Panc1 (cell line): Measurements from ENCODE around the gene CENPF. TPM values are rescaled to one million over a fixed set of nuclear protein-coding genes. Genes with fewer than 3 reads are reported as not detected.

ENCODE experiments used
- ATAC-seq: fragments of 200-7000 bp; cut with Tn5 transposase; 2 replicates; pipeline ENCODE4 v1.9.1; 2020; ENCODE audit warnings: mild to moderate bottlenecking, moderate library complexity
- BruUV-seq: library from RNA; stranded (reverse); fragments of 400-500 nt; replicated peaks from 2 replicates; lab custom pipeline; 2021; lab: Mats Ljungman, UMichigan
- CTCF ChIA-PET: fragments of 300-600 bp; sonication (Branson Sonifier 250); formaldehyde crosslinking; loops from one replicate; lab custom pipeline; 2022; ENCODE audit warnings: antibody characterized with exemption; lab: Charles Lee
- POLR2A ChIA-PET: fragments of 300-600 bp; sonication (Branson Sonifier 250); formaldehyde crosslinking; loops from one replicate; lab custom pipeline; 2022; ENCODE audit warnings: antibody characterized with exemption; lab: Charles Lee
- DNase-seq: peaks from one replicate; pipeline ENCODE4 v3.0.0-alpha.2; 2010; ENCODE audit warnings: low read depth, low spot score
- H3K27ac ChIP-seq: 2 replicates; pipeline ENCODE4 v1.5.1; 2011; ENCODE audit warnings: mild to moderate bottlenecking, low read length, inconsistent platforms
- H3K27me3 ChIP-seq: fragments of 200-500 bp; sonication (Bioruptor generic); 2 replicates; pipeline ENCODE4 v1.6.0; 2014; ENCODE audit warnings: low read length, inconsistent platforms; ENCODE audit not compliant: control insufficient read depth, insufficient read depth
- H3K36me3 ChIP-seq: fragments of 200-500 bp; sonication (Bioruptor generic); 2 replicates; pipeline ENCODE4 v1.5.1; 2014; ENCODE audit warnings: inconsistent platforms, mild to moderate bottlenecking, low read length, moderate library complexity; ENCODE audit not compliant: control insufficient read depth, insufficient read depth
- H3K4me1 ChIP-seq: 2 replicates; pipeline ENCODE4 v1.5.1; 2011; ENCODE audit warnings: inconsistent platforms, mild to moderate bottlenecking, low read length, moderate library complexity; ENCODE audit not compliant: control insufficient read depth, insufficient read depth
- H3K4me3 ChIP-seq, 2 experiments: 2 replicates each; pipeline ENCODE4 v1.5.1; 2011 to 2012; ENCODE audit warnings: low read depth in 2 of 2, low read length in 2 of 2, mild to moderate bottlenecking in 2 of 2, inconsistent platforms in 1 of 2, moderate library complexity in 1 of 2
- H3K9me3 ChIP-seq: fragments of 200-500 bp; sonication (Bioruptor generic); 2 replicates; pipeline ENCODE4 v1.5.1; 2014; ENCODE audit warnings: low read depth, mild to moderate bottlenecking, inconsistent platforms, low read length, moderate library complexity; ENCODE audit not compliant: control insufficient read depth, insufficient read depth
- POLR2AphosphoS5 ChIP-seq: IDR thresholded peaks from 2 replicates; pipeline ENCODE4 v1.6.1; 2012; ENCODE audit warnings: mild to moderate bottlenecking, low read depth, low read length, moderate library complexity
- REST ChIP-seq, 2 experiments: IDR thresholded peaks; 2 replicates each; pipeline ENCODE4 v1.6.1; 2011 to 2012; ENCODE audit warnings: low read depth in 2 of 2, control low read depth in 1 of 2, low read length in 1 of 2, mild to moderate bottlenecking in 1 of 2, moderate library complexity in 1 of 2; ENCODE audit not compliant: insufficient read depth in 1 of 2
- SIN3A ChIP-seq: IDR thresholded peaks from 2 replicates; pipeline ENCODE4 v1.6.1; 2012; ENCODE audit warnings: low read depth, mild to moderate bottlenecking, low read length, moderate library complexity, borderline replicate concordance; ENCODE audit not compliant: insufficient read depth
- TCF7L2 ChIP-seq: IDR thresholded peaks from 2 replicates; pipeline ENCODE4 v1.6.1; 2011; ENCODE audit warnings: mild to moderate bottlenecking, low read depth, low read length, inconsistent platforms
- in situ Hi-C: cut with HindIII; loops from 2 replicates; pipeline ENCODE4 v1.10.0; 2016; ENCODE audit warnings: low sequenced_read_pairs, low pct_unique_long_range_greater_than_20kb
- intact Hi-C: fragments of 100-400 bp; cut with micrococcal nuclease; formaldehyde crosslinking; loops from one replicate; pipeline ENCODE4 v1.10.0; 2022; ENCODE audit not compliant: unreplicated experiment
- total RNA-seq: library from RNA; stranded (reverse); gene quantifications from one replicate; pipeline ENCODE4 v1.2.1, GENCODE V29; 2021; ENCODE audit not compliant: unreplicated experiment
- TF ChIP-seq, protein P1 (sequence below): fragments of 450-650 bp; IDR thresholded peaks from 2 replicates; pipeline ENCODE4 v1.5.1; 2017; ENCODE audit warnings: mild to moderate bottlenecking

The CENPF gene
- total RNA-seq, 1 experiment from 2014 or later = 156 TPM

- H3K4me1 ChIP-seq = no peaks in the 10 kb centered on the region
- no peak overlapping the region for H3K27ac ChIP-seq
- DNase-seq = no peak
- no peaks in the 10 kb centered on the region; the same call in 1 of the 2 replicates for H3K27me3 ChIP-seq
- ChIA-PET POLR2A (no interaction called here), CTCF (no interaction called here)
- TF ChIP-seq, protein P1, sequence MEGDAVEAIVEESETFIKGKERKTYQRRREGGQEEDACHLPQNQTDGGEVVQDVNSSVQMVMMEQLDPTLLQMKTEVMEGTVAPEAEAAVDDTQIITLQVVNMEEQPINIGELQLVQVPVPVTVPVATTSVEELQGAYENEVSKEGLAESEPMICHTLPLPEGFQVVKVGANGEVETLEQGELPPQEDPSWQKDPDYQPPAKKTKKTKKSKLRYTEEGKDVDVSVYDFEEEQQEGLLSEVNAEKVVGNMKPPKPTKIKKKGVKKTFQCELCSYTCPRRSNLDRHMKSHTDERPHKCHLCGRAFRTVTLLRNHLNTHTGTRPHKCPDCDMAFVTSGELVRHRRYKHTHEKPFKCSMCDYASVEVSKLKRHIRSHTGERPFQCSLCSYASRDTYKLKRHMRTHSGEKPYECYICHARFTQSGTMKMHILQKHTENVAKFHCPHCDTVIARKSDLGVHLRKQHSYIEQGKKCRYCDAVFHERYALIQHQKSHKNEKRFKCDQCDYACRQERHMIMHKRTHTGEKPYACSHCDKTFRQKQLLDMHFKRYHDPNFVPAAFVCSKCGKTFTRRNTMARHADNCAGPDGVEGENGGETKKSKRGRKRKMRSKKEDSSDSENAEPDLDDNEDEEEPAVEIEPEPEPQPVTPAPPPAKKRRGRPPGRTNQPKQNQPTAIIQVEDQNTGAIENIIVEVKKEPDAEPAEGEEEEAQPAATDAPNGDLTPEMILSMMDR = no peak
- TF ChIP-seq REST (IDR thresholded peaks at IDR 0.05; ENCODE audit: insufficient read depth in 1 of 2, low read depth in 2 of 2, low read length in 1 of 2) (no peak), SIN3A (no peak), TCF7L2 (no peak), POLR2AphosphoS5 (no peak)
- no peaks in the 10 kb centered on the region for H3K36me3 ChIP-seq
- no peaks in the 10 kb centered on the region for H3K9me3 ChIP-seq
- ATAC-seq = no peak
- BruUV-seq = no TSS peak
- in situ Hi-C loops (no loop called here), intact Hi-C loops (no loop called here)
- no peak overlapping the region for H3K4me3 ChIP-seq
Measured at GRCh38 chr1:214702556-214702955, 99.6 kb downstream of the CENPF start.

GRCh38 chr1:214707306-214708087 lies 104.5 kb downstream of the CENPF start:
- BruUV-seq = no TSS peak
- TF ChIP-seq POLR2AphosphoS5 (no peak), REST (IDR thresholded peaks at IDR 0.05; ENCODE audit: insufficient read depth in 1 of 2, low read depth in 2 of 2, low read length in 1 of 2) (no peak), SIN3A (no peak), TCF7L2 (no peak)
- TF ChIP-seq, protein P1 = no peak
- Histone ChIP-seq H3K36me3 (no peaks in the 10 kb centered on the region), H3K4me1 (no peaks in the 10 kb centered on the region), H3K9me3 (no peaks in the 10 kb centered on the region), H3K27ac (no peak overlapping the region), H3K4me3 (no peak overlapping the region), H3K27me3 (no peaks in the 10 kb centered on the region)
- intact Hi-C loops = no loop called here
- CTCF ChIA-PET = interaction anchor here (0.5 kb wide), 1 partner anchor 164 kb away, joined by 3 read pairs; no protein-coding TSS in a partner anchor
- DNase-seq (no peak), ATAC-seq (peak; percentile 38; the same call in 1 of the 2 replicates)
- POLR2A ChIA-PET = no interaction called here
- in situ Hi-C loops = no loop called here
